ENCODE measurements around the gene PDIA5.

Gene PDIA5

GRCh38 chr3:123159926-123160635 is 93.3 kb downstream of the PDIA5 start:
- TF ChIP-seq TAF1 (IDR thresholded peaks at IDR 0.05; ENCODE audit: borderline replicate concordance, insufficient read depth, low read length) (no peak), SIN3A (IDR thresholded peaks at IDR 0.05; ENCODE audit: borderline replicate concordance, insufficient read depth, low read length) (no peak), POLR2AphosphoS5 (IDR thresholded peaks at IDR 0.05; ENCODE audit: low read depth, low read length) (no peak), FOXP2 (optimal IDR thresholded peaks at IDR 0.05; ENCODE audit: borderline replicate concordance, extremely low read depth, extremely low read length, insufficient read depth) (no peak), REST (IDR thresholded peaks at IDR 0.05; ENCODE audit: insufficient read depth in 1 of 2, low read depth in 2 of 2, low read length in 2 of 2) (no peak)

DNA sequence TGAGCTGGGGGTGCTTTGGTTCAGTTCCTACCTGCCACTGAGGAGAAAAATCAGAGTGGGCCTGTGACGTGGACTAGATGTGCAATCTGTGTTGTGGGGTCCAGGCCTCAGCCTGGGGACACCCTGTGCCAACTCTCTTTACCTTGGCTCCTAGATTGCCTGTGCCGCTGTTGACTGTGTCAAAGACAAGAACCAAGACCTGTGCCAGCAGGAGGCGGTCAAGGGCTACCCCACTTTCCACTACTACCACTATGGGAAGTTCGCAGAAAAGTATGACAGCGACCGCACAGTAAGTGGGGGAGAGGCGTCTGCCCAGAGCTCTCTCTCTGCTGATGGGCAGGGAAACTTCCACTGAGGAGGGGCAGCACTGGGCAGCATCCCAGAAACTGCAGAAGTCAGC is 94.3 kb downstream of the PDIA5 start:
- TF ChIP-seq FOXP2 (optimal IDR thresholded peaks at IDR 0.05; ENCODE audit: borderline replicate concordance, extremely low read depth, extremely low read length, insufficient read depth) (no peak), TAF1 (IDR thresholded peaks at IDR 0.05; ENCODE audit: borderline replicate concordance, insufficient read depth, low read length) (no peak), SIN3A (IDR thresholded peaks at IDR 0.05; ENCODE audit: borderline replicate concordance, insufficient read depth, low read length) (no peak), REST (IDR thresholded peaks at IDR 0.05; ENCODE audit: insufficient read depth in 1 of 2, low read depth in 2 of 2, low read length in 2 of 2) (no peak), POLR2AphosphoS5 (IDR thresholded peaks at IDR 0.05; ENCODE audit: low read depth, low read length) (no peak)

DNA sequence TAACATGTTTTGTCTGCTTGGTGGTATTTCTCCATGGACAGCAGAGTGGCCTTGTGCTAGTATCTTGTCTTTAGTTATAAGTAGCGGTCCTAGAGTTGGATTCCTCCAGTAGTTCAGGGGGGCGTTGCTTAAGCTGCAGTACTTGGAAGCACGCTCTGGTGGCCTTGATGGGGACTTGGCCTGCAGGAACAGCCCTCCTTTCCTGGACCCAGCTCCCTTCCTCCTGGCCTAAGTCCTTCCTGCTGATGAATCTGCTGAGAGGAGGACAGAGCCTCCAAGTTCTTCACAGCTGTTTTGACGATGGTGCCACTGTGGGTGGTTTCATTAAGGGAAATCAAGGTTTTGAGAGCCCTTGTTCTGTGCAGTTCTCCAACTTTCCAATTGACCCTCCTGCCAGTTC is 96.3 kb downstream of the PDIA5 start:
- TF ChIP-seq TAF1 (IDR thresholded peaks at IDR 0.05; ENCODE audit: borderline replicate concordance, insufficient read depth, low read length): no peak
- no peak for TF ChIP-seq POLR2AphosphoS5 (IDR thresholded peaks at IDR 0.05; ENCODE audit: low read depth, low read length)
- TF ChIP-seq FOXP2 (optimal IDR thresholded peaks at IDR 0.05; ENCODE audit: borderline replicate concordance, extremely low read depth, extremely low read length, insufficient read depth): no peak
- no peak for TF ChIP-seq SIN3A (IDR thresholded peaks at IDR 0.05; ENCODE audit: borderline replicate concordance, insufficient read depth, low read length)
- TF ChIP-seq REST (IDR thresholded peaks at IDR 0.05; ENCODE audit: insufficient read depth in 1 of 2, low read depth in 2 of 2, low read length in 2 of 2): no peak

GRCh38 chr3:123165163-123165562 is 98.3 kb downstream of the PDIA5 start:
- TF ChIP-seq POLR2AphosphoS5 (IDR thresholded peaks at IDR 0.05; ENCODE audit: low read depth, low read length) (no peak), REST (IDR thresholded peaks at IDR 0.05; ENCODE audit: insufficient read depth in 1 of 2, low read depth in 2 of 2, low read length in 2 of 2) (no peak), TAF1 (IDR thresholded peaks at IDR 0.05; ENCODE audit: borderline replicate concordance, insufficient read depth, low read length) (no peak), SIN3A (IDR thresholded peaks at IDR 0.05; ENCODE audit: borderline replicate concordance, insufficient read depth, low read length) (no peak), FOXP2 (optimal IDR thresholded peaks at IDR 0.05; ENCODE audit: borderline replicate concordance, extremely low read depth, extremely low read length, insufficient read depth) (no peak)
